NCI-H146 treated with DMSO at 0.1 percent for 48 hours (cell line): ENCODE measurements around the gene LEF1.

Experiments used
- DNase-seq: peaks from one replicate; lab custom pipeline; 2025; ENCODE audit not compliant: unreplicated experiment; lab: John Stamatoyannopoulos, UW

The LEF1 gene

DNA sequence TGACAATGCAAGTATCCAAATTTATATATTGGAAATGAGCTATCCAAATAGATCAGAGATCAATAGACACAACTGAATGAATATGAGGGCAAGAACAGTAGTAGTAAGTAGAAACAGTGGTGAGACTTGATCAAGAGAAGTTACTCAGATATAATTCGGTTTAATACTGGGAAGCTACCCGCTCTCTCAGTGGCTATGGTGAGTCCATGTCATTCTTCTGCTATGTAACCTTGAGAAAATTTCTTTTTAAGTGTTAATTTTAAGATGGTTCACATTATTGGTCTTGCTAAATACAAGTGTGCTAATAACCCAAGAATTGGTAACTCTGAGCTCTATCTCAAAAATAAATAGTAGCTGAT lies 53.6 kb downstream of the LEF1 start:
- DNase-seq: no peak

DNA sequence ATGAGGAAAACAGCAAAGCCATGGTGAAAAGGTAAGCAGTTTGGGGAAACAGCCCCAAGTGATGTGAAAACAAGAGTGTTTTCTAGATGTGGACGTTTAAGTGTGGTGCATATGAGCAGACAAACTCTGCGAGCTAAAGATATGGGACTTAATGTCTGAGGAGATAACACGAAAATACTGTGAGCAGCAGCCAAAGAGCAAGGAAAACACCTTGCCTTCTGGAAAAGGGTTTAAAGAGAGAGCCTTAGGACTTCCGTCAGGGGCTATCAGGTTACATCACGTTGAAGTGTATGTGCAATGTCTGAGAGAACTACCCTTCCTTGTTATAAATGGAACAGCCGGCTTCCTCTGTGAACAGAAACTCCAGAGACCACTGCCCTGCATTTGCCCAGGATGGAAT lies 54.2 kb downstream of the LEF1 start:
- no peak for DNase-seq

DNA sequence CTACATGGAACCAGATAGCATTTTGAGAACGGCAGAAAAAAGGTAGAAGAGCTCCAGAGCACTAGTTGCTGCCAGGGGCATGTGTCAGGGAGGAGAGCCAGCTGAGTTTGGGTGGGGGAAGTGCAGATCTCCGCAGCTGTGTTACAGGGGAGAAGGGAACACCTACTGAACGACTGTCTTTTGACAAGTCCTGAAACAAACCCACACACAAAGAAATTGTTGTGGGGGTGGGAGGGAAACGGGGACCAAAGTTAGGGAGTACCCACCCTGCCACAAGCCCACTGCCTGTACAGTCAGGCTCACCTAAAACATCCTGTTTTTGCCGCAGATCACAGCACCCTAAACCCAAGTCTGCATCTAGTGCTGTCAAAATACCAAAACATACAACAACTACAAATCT lies 55.5 kb downstream of the LEF1 start:
- no peak for DNase-seq

DNA sequence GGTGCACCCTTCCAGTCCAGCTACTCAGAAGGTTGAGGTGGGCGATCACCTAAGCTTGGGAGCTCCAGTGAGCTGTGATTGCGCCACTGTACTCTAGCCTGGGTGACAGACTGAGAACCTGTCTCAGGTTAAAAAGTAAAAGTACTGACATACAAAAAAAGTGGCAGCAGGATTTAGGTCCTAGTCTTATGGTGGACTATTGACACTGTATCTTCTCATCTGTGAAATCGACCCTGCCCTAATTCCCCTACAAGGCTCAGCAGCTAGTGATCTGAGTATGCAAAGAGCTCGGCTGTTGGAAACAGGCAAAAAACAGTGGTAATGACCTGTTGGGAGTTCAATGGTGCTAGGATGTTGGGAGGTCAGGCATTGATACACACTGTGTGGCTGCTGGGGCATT lies 57.0 kb downstream of the LEF1 start:
- no peak for DNase-seq

DNA sequence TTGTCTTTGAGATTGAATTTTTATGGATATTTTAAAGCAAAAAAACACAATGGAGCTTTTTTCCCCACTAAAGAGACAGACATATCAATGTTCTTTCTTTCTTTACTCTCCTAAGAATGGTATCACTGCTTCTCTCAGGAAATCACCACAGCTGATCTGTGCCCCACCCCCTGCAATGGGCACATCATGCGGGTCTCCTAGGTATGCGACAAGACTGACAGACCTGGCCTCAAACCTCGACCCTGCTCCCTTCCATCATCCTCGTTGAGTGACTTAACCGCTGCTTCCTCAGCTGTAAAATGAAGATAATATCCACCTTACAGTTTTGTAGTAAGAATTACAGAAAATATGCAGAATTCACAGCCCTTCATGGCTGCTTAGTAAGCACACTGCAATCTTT lies 58.3 kb downstream of the LEF1 start:
- DNase-seq: no peak

DNA sequence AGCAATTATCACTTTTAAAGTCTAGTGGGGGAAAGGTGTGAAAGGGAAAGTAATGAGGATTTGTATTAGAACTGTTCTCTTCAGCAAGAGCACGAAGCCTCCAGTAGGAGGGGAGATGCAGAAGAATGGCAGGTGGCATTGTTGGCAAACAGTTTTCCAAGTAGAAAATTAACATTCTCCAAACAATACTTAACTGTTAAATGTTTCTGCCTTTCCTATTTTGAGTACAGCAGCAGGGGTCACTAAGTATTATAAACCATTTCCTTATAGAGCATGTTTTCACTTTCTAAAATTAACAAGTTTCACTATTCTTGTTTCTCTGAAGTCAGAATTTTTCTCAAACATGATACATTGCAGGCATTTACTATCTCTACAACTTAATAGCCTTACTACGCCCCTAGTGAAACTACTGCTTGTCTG lies 58.7 kb downstream of the LEF1 start:
- no peak for DNase-seq

DNA sequence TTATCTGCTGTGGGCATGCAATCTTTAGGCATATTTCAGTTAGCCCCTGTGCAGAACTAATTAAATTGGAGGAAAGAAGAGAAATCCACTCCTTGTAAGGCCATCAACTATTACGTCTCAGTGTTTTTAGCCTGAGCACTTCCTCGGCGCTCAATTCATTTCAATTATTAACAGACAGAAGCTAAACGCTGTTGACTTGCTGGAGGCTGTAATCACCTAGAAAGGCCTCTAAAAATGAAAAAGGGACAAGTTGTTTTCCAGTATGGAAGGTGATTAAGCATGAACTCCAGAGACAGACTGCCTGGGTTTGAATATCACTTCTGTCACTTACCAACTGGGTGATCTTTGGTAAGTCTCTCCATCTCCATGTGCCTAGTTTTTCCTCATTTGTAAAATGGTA lies 59.6 kb downstream of the LEF1 start:
- DNase-seq: no peak

DNA sequence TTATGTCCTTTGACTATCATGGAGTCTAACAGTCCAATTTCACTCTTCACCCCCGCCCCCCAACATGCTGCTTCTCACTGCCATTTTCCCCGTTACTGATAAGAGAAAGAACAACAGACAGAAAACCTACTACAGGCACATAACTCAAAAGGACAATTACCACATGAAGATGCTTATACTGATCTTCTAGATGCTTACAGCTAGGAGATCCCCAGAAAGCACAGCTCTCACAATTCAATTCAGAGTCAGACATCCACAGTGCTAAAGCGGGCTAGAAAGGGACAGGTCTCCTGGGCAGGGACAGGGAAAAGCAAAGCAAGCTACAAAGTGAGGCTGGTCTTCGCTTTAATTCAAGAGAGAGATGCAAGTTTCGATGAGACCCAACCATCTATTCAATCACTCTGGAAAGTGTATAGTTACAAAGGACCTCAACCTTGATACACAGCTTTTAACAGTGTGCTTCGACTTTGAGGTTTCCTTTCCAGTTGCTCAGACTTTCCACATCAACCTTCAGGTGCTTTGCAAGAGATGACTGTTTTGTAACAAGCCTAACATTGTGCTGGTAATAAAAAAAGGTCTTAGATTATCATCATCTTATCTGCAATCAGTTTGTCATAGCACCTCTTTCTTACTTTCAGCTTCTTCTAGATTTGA lies 60.9 kb downstream of the LEF1 start:
- no peak for DNase-seq

DNA sequence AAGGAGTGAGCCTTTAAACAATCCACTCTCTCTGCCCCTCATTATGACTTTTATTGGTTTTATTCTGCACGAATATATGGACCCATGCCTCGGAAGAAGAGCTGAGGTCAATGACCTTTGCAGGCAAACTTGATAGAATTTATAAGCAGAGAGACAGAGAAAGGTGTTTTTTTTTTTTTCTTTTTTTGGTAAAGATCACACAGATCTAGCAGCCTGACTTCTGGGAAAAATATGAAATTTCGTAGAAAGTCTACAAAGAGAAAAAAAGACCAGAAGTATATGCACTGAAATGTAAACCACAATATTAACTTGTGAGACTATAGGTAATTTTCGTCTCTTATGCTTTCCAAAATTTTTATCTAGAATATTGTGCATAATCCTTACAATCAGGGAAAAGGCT lies 61.6 kb downstream of the LEF1 start:
- no peak for DNase-seq

DNA sequence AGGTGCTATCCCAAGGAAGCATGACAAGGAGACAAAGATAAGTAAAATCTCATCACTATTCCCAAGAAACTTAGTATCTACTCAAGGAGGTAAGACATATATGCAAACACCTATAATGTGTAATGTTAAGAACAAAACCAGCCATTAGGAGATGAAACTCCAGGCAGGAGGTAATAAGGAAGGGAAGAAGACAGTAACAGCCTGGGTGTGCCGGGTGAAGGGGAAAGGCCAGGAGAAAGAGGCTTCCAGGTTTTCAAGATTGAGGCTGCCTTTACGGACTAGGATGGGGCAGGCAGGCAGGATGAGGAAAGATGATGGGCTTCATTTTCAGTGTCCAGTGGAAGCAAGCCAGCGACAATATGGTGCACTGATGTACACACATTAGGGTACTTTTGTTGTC lies 62.5 kb downstream of the LEF1 start:
- DNase-seq: no peak

DNA sequence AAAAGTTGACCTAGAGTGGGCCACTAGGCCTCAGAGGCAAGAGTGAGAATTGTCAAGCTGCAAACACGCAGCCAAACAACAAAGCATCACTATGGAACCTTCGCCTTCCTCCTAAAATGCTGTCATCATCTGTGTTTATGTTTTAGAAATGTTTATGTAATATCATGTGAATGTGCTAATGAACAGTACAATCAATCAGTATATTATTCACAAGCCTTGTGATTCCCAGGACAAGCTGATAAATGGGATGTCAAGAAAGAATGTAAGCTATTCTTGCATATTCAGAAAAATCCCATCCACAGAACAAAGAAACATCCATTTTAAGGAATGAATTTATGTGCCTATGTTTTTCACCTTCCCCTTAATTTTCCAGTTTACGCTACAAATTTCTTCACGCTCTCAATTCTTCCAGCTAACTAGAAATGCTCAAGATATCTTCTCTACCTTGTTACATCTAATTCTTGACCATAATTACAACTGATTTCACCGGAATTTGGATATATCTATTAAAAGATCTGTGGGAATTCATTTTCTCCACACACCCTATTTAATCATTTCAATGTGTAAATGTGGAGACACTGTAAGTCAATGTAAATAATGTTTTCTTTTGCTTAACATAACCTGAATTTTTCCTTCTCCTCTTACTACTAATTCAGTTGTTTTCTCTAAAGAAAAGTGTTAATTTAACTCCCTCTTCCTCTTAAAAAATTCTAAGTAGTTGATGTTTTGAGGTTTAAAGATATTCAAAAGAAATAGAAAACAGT lies 65.5 kb downstream of the LEF1 start:
- DNase-seq: no peak

DNA sequence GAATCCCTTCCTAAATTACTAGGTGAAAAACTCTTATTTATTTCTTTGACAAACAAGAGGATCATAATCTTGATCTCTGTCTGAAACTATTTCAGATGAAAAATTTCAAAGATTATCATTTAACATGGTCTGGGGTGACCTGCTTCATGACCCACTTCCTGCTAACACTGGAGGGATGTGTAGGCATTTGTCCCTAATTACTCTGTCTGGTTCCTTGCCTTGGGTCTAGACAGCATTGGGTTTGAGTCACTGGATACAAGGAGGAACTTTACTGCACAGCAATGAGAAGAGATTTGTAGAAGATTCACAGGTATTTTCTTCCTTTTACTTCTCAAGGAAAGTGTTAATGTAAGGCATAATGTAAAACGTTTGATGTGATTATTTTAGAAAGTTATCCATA lies 67.9 kb downstream of the LEF1 start:
- DNase-seq: no peak

DNA sequence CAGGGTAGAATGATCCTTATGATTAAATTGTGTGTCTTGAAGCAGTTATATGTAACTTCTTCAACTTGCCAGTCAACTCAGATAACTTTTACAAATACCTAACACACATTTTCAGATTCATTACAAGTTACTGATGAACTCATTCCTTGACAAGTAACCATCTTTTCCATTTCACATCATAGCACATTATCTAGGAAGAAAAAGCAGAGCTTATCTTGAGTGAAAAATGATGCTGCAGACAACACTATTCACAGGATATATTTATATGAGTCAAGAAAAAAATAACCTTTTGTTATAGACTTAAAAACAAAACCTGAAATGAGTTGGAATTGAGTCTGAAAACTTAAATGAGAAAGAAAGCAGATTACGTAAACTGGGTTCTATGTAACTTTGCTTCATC lies 68.9 kb downstream of the LEF1 start:
- DNase-seq: no peak

DNA sequence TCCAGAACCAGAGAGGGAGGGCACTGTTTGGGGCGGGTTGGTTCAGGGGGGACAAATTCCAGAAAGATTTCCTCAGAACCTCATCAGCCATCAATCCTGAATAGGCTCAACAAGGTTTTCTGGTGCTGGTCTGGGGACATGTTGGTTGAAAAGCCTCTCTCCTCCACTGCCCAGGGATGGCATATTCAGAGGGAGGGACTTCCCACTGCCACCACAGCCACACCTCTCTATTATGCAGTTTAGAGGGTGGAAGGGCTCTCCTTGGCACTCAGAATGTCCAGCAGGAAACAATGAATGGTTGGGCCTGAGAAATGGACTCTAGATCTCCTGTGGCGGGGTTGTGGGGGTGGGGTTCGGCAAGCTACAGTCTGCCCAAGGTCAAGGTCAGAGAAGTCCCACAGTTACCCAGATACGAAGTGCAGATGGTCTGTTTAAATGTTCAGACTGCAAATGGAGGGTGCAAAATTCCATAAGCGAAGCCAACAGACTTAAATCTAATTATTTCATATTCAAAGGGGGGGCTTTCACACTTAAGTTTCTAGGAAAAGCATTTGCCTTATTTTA lies 70.7 kb downstream of the LEF1 start:
- no peak for DNase-seq

DNA sequence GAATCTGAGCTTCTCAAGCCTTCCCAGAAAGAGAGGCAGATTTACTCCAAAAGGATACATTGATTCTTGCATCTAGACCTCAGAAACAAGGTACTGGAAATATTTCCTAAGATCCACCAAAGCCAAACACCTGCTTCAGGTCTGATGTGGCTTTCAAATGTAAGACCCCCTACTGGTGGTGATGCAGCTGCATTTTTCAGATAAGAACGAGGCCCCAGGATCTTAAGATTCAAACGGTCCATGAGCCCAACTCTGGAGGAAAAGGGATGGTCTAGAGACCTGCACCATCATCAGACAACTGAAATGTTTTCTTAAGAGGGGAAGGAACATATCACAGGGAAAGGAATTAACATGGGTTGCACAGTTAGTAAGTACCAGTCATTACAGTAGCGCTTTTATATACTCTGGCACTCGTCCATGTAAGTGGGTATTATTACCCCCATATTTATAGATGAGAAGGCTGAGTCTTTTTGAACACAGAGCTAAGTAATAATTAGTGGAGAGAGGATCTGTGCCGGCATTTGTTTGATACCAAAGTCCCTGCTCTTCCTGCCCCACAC lies 73.7 kb downstream of the LEF1 start:
- no peak for DNase-seq

DNA sequence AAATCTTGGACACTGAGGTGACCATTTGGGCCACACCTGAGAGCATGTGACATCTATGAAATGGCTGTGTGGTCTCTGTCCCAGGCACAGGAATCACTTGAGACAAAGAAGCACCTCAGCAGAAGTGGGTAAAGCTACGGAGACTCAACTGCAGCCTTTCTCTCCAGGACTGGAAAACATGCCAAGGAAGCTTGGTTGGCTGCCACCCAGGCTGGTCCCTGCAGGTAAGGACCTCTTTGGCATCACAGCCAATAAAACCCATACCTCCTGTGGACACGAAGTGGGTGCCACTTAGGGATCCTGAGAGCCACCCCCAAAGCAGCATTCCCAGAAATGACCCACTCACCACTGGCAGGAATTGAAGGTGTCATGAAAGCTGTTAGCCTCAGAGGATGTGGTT lies 74.6 kb downstream of the LEF1 start:
- DNase-seq: no peak

DNA sequence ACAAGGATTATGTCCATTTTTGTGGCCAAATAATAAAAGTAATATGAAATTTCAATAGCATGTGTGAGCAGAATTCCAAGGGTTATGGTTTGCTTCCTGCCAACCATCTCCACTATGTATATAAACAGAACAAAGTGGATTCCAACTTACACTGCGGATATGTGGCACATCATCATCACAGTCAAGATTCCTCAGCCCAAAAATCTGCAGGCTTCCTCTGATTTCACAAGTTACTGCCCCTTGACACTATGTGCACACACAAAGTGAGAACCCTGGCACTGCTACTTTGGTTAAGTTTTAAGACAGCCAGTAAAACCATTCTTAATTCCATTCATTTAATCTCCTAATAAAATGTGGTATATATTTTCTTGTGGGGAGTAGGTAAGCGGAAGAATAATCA lies 76.4 kb downstream of the LEF1 start:
- no peak for DNase-seq

DNA sequence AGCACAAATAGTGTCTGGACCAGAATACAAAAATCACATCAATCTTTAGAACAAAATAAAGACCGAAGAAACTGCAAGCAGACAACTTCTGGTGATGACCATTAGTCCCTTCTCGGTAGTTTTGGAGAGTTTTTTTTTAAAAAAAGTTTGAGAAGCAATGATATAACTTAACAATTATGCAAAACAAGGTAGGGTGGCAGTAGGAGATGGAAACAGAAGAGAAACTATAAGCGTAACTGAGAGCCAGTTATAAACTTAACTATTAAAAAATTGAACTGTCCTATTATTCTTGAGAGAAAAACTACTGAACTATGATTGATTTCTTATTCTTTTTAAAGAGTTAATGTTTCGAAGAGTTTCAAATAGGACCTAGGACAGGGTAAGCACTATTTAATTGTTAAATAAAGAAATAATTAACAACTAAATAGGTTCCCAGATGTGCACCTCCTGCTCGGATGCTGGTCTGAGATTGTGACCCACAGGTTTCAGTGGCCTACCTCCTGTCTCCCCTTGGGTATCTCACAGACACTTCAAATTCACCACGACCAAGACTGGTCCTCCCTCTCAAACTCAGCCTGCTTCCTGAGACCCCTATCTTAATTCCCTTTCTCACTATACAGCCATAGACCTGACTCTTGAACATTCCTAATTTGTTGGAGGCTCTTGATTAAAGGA lies 81.3 kb downstream of the LEF1 start:
- no peak for DNase-seq

DNA sequence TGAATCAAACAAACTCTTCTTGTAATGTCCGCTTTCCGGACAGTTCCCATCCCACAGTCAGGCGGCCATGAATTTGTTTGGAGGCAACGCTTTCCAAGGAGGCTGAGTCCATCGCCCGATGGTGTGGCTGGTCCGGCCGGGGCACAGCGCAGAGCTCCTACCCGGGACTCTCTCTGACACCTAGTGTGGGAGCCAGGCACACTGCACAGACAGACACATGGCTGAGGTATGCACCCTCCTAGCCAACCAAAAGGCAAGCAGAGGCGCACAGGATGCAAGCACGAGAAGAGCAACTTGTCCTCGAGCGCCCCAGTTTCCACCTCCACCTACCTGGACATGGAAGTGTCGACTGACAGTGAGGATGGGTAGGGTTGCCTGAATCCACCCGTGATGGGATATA lies 87.5 kb downstream of the LEF1 start:
- DNase-seq: no peak

DNA sequence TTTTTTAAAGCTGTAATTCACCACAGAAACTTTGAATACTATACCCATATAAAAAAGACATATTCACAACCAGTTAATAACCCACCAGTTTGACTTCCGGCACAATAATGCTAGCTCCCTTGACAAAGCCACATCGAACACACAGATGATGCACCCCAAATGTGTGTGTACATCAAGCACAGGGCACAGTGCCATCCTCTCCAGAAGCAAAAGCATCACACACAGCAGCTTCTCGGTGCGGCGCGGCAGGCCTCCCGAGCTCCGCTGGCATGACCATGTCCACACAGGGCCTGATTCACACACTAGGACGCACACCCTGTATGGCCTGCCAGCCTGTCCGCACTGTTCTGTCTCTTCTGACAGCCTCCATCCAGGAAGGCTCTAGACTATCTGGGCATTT lies 88.0 kb downstream of the LEF1 start:
- no peak for DNase-seq

DNA sequence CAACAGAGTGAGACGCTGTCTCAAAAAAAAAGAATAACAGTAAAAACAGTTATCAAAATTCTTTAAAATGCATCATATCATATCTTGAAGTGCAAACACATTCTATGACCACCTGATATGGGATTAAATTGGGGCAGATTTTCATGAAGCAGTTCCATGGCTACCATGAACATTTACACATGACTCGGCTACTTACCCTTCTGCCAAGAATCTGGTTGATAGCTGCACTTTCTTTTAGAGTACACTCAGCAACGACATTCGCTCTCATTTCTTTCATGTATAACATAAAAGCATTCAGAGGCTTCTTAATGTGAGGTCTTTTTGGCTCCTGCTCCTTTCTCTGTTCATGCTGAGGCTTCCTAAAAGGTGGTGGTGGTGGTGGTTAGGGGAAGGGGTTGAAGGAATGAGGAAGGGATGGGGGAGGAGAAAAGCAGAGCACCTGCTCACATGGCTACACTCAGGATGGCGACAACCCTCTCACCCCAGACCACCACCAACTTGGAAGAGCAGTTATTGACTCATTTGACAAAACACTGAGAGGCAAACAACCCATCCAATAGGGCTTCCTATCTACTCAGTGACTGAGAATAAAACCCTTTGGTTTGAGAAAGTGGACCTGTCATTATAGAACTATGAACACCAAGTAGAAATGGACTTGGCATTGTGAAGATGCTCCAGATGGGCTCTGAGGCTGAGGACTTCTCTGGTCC lies 90.6 kb downstream of the LEF1 start:
- no peak for DNase-seq
